ENCODE results near the gene TJAP1.
"Not testable (repeated sequence)": the region's sequence is repeated elsewhere in the genome, so short reads cannot be mapped to it uniquely, and the experiment has no call there.

TJAP1 gene

DNA sequence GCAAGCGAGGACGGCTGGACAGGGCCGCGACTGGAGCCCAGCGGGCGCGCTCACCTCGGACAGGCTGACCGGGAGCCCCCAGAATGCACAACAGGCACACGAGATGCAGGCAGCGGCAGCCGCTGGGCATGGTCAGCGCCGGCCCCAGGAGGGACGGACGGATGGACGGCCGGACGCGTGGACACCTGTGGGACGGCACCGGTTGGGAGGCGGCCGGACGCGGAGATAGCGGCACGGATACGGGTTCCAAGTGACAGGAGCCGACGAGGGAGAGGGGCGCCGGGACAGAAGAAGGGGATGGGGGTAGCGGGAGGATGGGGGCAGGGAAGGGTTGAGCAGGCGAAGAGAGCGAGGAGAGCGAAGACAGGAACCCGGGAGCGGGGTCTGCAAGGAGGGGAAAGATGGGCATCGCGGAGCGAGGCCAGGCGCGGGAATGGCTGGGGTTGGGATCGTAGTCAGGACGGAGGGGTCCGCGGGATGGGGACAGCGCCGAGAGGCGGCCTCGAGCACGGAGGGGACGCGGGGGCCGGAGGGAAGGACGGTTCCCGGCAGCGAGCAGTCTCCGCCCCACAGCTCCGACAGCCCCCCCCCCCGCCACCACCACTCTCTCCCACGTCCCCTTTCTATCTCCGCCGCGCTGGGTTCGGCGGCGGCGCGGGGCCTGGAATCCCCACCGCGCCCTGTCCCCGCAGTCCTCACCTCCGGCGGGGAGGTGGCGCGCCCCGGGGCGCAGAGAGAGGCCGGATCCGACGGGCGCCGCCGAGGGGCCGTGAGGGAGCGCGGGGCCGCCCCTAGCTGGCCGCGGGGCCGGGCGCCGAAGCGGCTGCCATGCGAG is 22.5 kb upstream of the TJAP1 start:
- H3K9ac ChIP-seq (ENCODE audit: low read depth, low read length), result no peak overlapping the region
- peaks cover 14% of the 10 kb centered on the region for H3K27me3 ChIP-seq (ENCODE audit: control insufficient read depth, insufficient read depth, low read length)
- H3K9me3 ChIP-seq (ENCODE audit: control insufficient read depth, insufficient read depth, low read length), result no peaks in the 10 kb centered on the region
- peaks cover 12% of the 10 kb centered on the region for H3K36me3 ChIP-seq (ENCODE audit: control insufficient read depth, insufficient read depth, low read length)
- H3K4me1 ChIP-seq (ENCODE audit: control insufficient read depth, insufficient read depth, low read length), result peaks cover 2% of the 10 kb centered on the region
- H3K4me3 ChIP-seq (ENCODE audit: low read depth, low read length), result peak overlapping the region; percentile 74

DNA sequence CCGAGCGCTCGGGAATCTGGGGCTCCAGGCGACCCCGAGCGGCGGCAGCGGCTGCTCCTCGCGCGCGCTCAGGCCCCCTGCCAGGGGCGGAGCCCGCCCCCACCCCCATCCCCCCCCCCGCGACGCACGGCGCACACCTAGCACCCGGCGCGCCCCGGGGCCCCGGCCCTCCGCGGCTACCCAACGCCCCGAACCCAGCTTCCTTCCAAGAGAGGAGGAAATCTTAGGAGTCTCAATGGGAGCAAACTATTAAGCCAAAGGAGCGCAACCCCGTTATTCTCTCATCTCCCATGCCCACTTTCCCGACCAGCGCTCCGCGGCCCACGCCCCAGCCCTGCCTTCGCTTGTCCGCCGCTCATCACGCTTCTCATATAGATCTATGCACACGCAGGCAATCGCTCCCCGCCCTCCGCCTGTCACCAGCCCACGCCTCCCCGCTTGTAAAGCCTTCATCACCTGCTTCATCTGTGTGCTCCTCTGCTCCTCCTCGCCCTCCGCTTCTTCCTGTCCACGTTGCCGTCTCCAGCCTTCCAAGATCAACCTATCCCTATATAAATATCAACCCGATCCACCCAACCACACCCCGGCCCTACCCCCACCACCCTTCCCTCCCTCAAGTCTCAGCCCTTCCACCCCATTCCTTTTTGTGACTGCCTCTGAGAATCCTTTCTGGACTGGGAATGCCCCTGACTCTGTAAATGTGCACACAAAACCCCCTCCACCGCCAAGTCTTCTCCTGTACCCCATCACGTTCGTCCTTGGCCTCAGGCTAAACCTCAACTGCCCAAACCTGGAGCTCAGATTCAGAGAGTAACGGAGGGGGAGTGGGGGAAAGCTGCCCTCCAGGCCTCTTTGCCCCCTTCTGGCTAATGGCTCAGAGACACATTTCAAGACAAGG is 21.6 kb upstream of the TJAP1 start, which contains the start of gene DLK2:
Gene DLK2 (minus strand): TSS at position 18 of the 898 bp plus-strand sequence. CDS start 723 bp downstream, outside the sequence.
- peaks cover 3% of the 10 kb centered on the region for H3K36me3 ChIP-seq (ENCODE audit: control insufficient read depth, insufficient read depth, low read length)
- H3K9ac ChIP-seq (ENCODE audit: low read depth, low read length), result no peak within 1 kb of the TSS
- no peaks in the 10 kb centered on the region for H3K9me3 ChIP-seq (ENCODE audit: control insufficient read depth, insufficient read depth, low read length)
- H3K4me3 ChIP-seq (ENCODE audit: low read depth, low read length), result peak within 1 kb of the TSS; percentile 74
- H3K27me3 ChIP-seq (ENCODE audit: control insufficient read depth, insufficient read depth, low read length), result peaks cover 14% of the 10 kb centered on the region
- peaks cover 2% of the 10 kb centered on the region for H3K4me1 ChIP-seq (ENCODE audit: control insufficient read depth, insufficient read depth, low read length)

- no peaks in the 10 kb centered on the region for H3K36me3 ChIP-seq (ENCODE audit: control insufficient read depth, insufficient read depth, low read length)
- H3K4me1 ChIP-seq (ENCODE audit: control insufficient read depth, insufficient read depth, low read length), result peaks cover 2% of the 10 kb centered on the region
- no peak overlapping the region for H3K4me3 ChIP-seq (ENCODE audit: low read depth, low read length)
- H3K9ac ChIP-seq (ENCODE audit: low read depth, low read length), result no peak overlapping the region
- peaks cover 14% of the 10 kb centered on the region for H3K27me3 ChIP-seq (ENCODE audit: control insufficient read depth, insufficient read depth, low read length)
- no peaks in the 10 kb centered on the region for H3K9me3 ChIP-seq (ENCODE audit: control insufficient read depth, insufficient read depth, low read length)
Observed at GRCh38 chr6:43457643-43458042, 19.7 kb upstream of the TJAP1 start.

DNA sequence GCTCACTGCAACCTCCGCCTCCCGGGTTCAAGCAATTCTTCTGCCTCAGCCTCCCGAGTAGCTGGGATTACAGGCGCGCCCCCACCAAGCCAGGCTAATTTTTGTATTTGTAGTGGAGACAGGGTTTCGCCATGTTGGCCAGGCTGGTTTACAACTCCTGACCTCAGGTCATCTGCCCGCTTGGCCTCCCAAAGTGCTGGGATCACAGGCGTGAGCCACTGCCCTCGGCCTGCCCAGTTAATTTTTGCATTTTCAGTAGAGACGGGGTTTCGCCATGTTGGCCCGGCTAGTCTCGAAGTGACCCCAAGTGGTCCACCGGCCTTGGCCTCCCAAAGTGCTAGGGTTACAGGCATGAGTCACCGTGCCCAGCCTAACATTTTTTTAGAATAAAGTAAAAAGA is 19.2 kb upstream of the TJAP1 start:
- not testable (repeated sequence) for H3K9ac ChIP-seq (ENCODE audit: low read depth, low read length); H3K36me3 ChIP-seq (ENCODE audit: control insufficient read depth, insufficient read depth, low read length); H3K4me1 ChIP-seq (ENCODE audit: control insufficient read depth, insufficient read depth, low read length); H3K9me3 ChIP-seq (ENCODE audit: control insufficient read depth, insufficient read depth, low read length); H3K4me3 ChIP-seq (ENCODE audit: low read depth, low read length)
- H3K27me3 ChIP-seq (ENCODE audit: control insufficient read depth, insufficient read depth, low read length), result peaks cover 14% of the 10 kb centered on the region

GRCh38 chr6:43459535-43459934 is 17.8 kb upstream of the TJAP1 start:
- Histone ChIP-seq H3K4me1 (ENCODE audit: control insufficient read depth, insufficient read depth, low read length) (peaks cover 2% of the 10 kb centered on the region), H3K27me3 (ENCODE audit: control insufficient read depth, insufficient read depth, low read length) (peaks cover 14% of the 10 kb centered on the region), H3K9me3 (ENCODE audit: control insufficient read depth, insufficient read depth, low read length) (no peaks in the 10 kb centered on the region), H3K4me3 (ENCODE audit: low read depth, low read length) (no peak overlapping the region), H3K36me3 (ENCODE audit: control insufficient read depth, insufficient read depth, low read length) (no peaks in the 10 kb centered on the region), H3K9ac (ENCODE audit: low read depth, low read length) (no peak overlapping the region)

GRCh38 chr6:43460032-43460431 is 17.3 kb upstream of the TJAP1 start:
- Histone ChIP-seq H3K36me3 (ENCODE audit: control insufficient read depth, insufficient read depth, low read length) (no peaks in the 10 kb centered on the region), H3K4me1 (ENCODE audit: control insufficient read depth, insufficient read depth, low read length) (peaks cover 2% of the 10 kb centered on the region), H3K4me3 (ENCODE audit: low read depth, low read length) (no peak overlapping the region), H3K27me3 (ENCODE audit: control insufficient read depth, insufficient read depth, low read length) (peaks cover 14% of the 10 kb centered on the region), H3K9ac (ENCODE audit: low read depth, low read length) (no peak overlapping the region), H3K9me3 (ENCODE audit: control insufficient read depth, insufficient read depth, low read length) (no peaks in the 10 kb centered on the region)

DNA sequence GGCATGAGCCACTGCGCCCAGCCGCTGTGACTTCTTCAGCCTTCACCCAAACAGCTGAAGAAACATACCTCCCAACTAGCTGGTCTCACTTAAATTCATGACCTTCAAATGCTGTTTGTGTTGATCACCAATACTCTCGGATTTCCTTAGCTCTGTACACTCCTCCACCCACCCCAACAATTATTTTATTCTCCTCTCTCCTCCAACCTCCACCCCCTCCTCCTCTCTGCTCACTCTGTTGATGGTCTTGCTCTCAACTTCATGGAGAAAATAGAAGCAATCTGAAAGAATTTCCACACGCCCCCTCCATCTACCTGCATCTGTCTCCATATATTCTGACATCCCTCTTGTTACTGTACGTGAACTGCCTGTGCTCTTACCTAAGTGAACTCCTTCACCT is 15.4 kb upstream of the TJAP1 start:
- Histone ChIP-seq H3K36me3 (ENCODE audit: control insufficient read depth, insufficient read depth, low read length) (no peaks in the 10 kb centered on the region), H3K9ac (ENCODE audit: low read depth, low read length) (no peak overlapping the region), H3K4me3 (ENCODE audit: low read depth, low read length) (no peak overlapping the region), H3K4me1 (ENCODE audit: control insufficient read depth, insufficient read depth, low read length) (no peaks in the 10 kb centered on the region), H3K9me3 (ENCODE audit: control insufficient read depth, insufficient read depth, low read length) (no peaks in the 10 kb centered on the region), H3K27me3 (ENCODE audit: control insufficient read depth, insufficient read depth, low read length) (no peaks in the 10 kb centered on the region)

GRCh38 chr6:43464337-43464736 is 13.0 kb upstream of the TJAP1 start:
- Histone ChIP-seq H3K36me3 (ENCODE audit: control insufficient read depth, insufficient read depth, low read length) (no peaks in the 10 kb centered on the region), H3K27me3 (ENCODE audit: control insufficient read depth, insufficient read depth, low read length) (no peaks in the 10 kb centered on the region), H3K4me1 (ENCODE audit: control insufficient read depth, insufficient read depth, low read length) (peaks cover 5% of the 10 kb centered on the region), H3K9me3 (ENCODE audit: control insufficient read depth, insufficient read depth, low read length) (no peaks in the 10 kb centered on the region), H3K4me3 (ENCODE audit: low read depth, low read length) (no peak overlapping the region), H3K9ac (ENCODE audit: low read depth, low read length) (no peak overlapping the region)

DNA sequence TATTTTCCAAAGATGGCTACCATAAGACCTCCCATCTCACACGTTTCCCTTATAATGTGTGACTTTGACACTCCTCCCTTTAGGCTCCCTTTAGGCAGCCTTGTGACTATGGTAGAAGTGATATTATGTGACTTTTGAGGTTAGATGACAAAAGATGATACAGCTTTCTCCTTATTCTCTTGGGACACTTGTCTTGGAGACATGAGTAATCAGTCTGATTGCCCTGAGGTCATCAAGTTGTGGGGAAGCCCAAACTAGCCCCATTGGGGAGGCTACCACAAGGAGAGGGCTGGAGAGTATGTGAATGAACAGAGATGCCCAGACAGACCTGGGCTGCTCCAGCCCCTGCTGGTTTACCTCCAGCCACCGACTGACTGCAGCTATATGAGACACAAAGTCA is 11.4 kb upstream of the TJAP1 start:
- H3K9ac ChIP-seq (ENCODE audit: low read depth, low read length), result no peak overlapping the region
- H3K36me3 ChIP-seq (ENCODE audit: control insufficient read depth, insufficient read depth, low read length), result no peaks in the 10 kb centered on the region
- H3K4me3 ChIP-seq (ENCODE audit: low read depth, low read length), result no peak overlapping the region
- H3K9me3 ChIP-seq (ENCODE audit: control insufficient read depth, insufficient read depth, low read length), result no peaks in the 10 kb centered on the region
- H3K27me3 ChIP-seq (ENCODE audit: control insufficient read depth, insufficient read depth, low read length), result no peaks in the 10 kb centered on the region
- H3K4me1 ChIP-seq (ENCODE audit: control insufficient read depth, insufficient read depth, low read length), result peaks cover 9% of the 10 kb centered on the region

DNA sequence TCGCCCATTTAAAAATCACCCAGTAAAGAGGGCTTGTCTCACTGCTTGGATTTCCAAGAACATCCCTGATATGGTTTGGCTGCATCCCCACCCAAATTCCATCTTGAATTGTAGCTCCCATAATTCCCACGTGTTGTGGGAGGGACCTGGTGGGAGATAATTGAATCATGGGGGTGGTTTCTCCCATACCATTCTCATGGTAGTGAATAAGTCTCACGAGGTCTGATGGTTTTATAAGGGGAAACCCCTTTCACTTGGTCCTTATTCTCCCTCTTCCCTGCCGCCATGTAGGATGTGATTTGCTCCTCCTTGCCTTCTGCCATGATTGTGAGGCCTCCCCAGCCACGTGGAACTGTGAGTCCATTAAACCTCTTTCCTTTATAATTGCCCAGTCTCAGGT is 10.1 kb upstream of the TJAP1 start:
- H3K9ac ChIP-seq (ENCODE audit: low read depth, low read length); H3K4me1 ChIP-seq (ENCODE audit: control insufficient read depth, insufficient read depth, low read length); H3K9me3 ChIP-seq (ENCODE audit: control insufficient read depth, insufficient read depth, low read length); H3K27me3 ChIP-seq (ENCODE audit: control insufficient read depth, insufficient read depth, low read length); H3K4me3 ChIP-seq (ENCODE audit: low read depth, low read length); H3K36me3 ChIP-seq (ENCODE audit: control insufficient read depth, insufficient read depth, low read length): not testable (repeated sequence)

DNA sequence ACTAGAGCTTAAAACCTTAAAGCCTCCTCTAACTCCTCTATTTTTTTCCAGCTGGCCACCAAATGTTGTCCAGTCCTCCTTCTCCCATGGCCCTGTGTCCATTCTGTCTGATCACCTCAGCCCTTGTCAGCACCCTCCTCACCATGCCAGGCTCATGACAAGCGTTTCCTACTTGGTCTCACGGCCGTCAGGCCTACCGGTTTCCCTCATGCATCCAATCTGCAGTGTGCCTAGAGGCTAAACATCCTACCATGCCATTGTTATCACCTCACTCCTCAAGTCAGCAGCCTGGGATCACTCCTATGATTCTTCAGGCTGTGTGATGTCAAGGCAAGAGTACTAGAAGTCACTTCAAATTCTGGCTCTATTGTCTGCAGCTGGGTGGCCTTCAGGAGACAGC is 9.6 kb upstream of the TJAP1 start:
- Histone ChIP-seq H3K4me1 (ENCODE audit: control insufficient read depth, insufficient read depth, low read length) (peaks cover 9% of the 10 kb centered on the region), H3K9me3 (ENCODE audit: control insufficient read depth, insufficient read depth, low read length) (no peaks in the 10 kb centered on the region), H3K9ac (ENCODE audit: low read depth, low read length) (no peak overlapping the region), H3K4me3 (ENCODE audit: low read depth, low read length) (no peak overlapping the region), H3K36me3 (ENCODE audit: control insufficient read depth, insufficient read depth, low read length) (no peaks in the 10 kb centered on the region), H3K27me3 (ENCODE audit: control insufficient read depth, insufficient read depth, low read length) (no peaks in the 10 kb centered on the region)

- Histone ChIP-seq H3K9me3 (ENCODE audit: control insufficient read depth, insufficient read depth, low read length) (no peaks in the 10 kb centered on the region), H3K4me1 (ENCODE audit: control insufficient read depth, insufficient read depth, low read length) (peaks cover 9% of the 10 kb centered on the region), H3K36me3 (ENCODE audit: control insufficient read depth, insufficient read depth, low read length) (no peaks in the 10 kb centered on the region), H3K4me3 (ENCODE audit: low read depth, low read length) (no peak overlapping the region), H3K9ac (ENCODE audit: low read depth, low read length) (no peak overlapping the region), H3K27me3 (ENCODE audit: control insufficient read depth, insufficient read depth, low read length) (no peaks in the 10 kb centered on the region)
Observed at GRCh38 chr6:43468240-43468639, 9.1 kb upstream of the TJAP1 start.
